GM12801 (cell line): Measurements from ENCODE around the gene HORMAD1.

Experiments
- TF ChIP-seq, protein P1 (sequence below): IDR thresholded peaks from one replicate; pipeline ENCODE4 v1.5.1; 2011; ENCODE audit warnings: control low read depth; ENCODE audit not compliant: insufficient read length; ENCODE audit errors: extremely low read depth

HORMAD1 gene

GRCh38 chr1:150695561-150695960 lies 25.1 kb downstream of the HORMAD1 start:
- TF ChIP-seq, protein P1, sequence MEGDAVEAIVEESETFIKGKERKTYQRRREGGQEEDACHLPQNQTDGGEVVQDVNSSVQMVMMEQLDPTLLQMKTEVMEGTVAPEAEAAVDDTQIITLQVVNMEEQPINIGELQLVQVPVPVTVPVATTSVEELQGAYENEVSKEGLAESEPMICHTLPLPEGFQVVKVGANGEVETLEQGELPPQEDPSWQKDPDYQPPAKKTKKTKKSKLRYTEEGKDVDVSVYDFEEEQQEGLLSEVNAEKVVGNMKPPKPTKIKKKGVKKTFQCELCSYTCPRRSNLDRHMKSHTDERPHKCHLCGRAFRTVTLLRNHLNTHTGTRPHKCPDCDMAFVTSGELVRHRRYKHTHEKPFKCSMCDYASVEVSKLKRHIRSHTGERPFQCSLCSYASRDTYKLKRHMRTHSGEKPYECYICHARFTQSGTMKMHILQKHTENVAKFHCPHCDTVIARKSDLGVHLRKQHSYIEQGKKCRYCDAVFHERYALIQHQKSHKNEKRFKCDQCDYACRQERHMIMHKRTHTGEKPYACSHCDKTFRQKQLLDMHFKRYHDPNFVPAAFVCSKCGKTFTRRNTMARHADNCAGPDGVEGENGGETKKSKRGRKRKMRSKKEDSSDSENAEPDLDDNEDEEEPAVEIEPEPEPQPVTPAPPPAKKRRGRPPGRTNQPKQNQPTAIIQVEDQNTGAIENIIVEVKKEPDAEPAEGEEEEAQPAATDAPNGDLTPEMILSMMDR: no peak

DNA sequence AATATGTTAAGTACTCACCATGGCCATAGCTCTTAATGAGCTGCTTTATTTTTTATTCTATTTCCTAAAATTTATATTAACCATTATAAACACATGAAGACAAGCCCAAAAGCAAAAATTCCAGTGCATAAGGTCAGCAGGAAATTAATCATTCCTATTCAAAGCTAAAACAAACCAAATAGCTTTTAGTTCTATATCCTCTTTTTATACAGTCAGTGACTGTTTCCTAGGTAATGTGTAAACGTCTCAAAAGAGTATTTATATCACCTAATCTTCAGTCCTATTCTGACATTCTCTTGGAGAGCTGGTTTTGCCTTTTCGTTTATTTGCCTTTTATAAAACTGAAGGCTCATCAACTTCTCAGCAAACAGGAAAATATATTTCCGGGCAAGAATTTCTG lies 28.0 kb downstream of the HORMAD1 start:
- TF ChIP-seq, protein P1: no peak

DNA sequence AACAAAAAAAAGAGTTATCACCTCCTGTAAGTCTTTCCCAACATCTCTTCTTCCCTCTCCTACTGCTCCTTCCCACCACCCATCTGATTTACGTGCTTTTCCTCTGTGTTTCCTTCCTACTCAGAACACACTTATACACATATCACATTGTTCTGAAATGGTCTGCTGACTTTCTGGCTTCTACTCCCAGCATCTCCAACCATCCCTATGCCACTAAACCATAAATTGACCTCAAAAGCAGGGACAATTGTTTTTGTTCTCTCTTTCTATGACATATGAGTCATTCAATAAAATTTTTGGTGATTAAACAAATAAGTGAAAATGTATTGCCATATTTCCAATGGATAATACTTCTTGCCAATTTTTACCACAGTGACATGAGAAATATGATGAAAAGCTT lies 31.9 kb downstream of the HORMAD1 start:
- TF ChIP-seq, protein P1: no peak

DNA sequence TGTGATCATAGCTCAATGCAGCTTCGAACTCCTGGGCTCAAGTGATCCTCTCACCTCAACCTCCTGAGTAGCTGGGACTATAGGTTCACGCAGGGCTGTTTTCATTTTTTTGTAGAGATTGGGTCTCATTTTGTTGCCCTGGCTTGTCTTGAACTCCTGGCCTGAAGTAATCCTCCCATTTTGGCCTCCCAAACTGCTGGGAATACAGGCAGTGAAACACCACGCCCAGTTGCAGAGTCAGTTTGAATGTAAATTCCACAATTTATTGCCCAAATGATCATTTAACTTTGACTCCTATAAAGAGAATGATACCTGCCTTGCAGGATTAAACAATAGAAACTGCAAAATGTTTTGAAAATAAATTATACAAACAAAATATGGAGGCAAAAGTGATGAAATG lies 34.4 kb downstream of the HORMAD1 start:
- TF ChIP-seq, protein P1: no peak

GRCh38 chr1:150683914-150684313 lies 36.8 kb downstream of the HORMAD1 start:
- TF ChIP-seq, protein P1: no peak

DNA sequence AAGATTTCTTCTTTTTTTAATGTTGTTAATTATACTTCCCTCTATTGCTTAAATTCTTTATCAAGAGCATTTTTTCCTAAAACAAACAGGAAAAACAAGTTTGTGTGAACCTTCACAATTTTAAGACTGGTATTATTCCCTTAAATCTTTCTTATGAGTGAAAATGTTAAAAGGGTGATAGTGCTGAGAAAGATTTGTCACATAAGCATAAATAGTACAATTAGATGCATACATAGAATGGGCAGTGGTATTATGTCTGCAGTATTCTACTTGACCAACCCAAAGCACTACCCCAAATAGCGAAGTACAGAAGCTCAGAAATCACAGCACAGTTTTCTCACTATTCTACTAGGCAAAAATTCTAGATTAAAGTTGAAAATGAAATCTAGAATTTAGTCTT lies 41.7 kb downstream of the HORMAD1 start:
- TF ChIP-seq, protein P1: no peak

- TF ChIP-seq, protein P1: no peak
Measured at GRCh38 chr1:150674881-150675280, 45.8 kb downstream of the HORMAD1 start.

DNA sequence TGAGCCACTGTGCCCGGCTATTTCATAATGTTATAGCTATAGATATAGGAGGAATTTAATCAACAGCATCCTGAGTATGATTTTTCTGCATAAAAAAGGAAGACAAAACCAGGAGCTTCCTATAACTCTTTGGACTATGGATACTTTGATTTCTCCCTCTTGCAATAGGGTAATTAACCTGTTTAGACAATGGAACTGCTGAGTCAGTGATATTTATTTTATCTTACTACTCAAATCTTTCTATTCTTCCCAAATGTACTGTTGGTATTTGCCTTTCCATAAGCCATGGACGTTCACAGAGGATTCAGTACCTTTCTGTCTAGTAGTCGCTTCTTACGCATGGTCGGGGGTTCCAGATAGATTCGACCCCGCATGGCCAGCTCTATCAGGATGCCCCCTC lies 57.4 kb downstream of the HORMAD1 start:
- TF ChIP-seq, protein P1: no peak
